ENCODE measurements around the gene PRRG3.
"Not testable (repeated sequence)": the region's sequence is repeated elsewhere in the genome, so short reads cannot be mapped to it uniquely, and the experiment has no call there.

PRRG3 gene

DNA sequence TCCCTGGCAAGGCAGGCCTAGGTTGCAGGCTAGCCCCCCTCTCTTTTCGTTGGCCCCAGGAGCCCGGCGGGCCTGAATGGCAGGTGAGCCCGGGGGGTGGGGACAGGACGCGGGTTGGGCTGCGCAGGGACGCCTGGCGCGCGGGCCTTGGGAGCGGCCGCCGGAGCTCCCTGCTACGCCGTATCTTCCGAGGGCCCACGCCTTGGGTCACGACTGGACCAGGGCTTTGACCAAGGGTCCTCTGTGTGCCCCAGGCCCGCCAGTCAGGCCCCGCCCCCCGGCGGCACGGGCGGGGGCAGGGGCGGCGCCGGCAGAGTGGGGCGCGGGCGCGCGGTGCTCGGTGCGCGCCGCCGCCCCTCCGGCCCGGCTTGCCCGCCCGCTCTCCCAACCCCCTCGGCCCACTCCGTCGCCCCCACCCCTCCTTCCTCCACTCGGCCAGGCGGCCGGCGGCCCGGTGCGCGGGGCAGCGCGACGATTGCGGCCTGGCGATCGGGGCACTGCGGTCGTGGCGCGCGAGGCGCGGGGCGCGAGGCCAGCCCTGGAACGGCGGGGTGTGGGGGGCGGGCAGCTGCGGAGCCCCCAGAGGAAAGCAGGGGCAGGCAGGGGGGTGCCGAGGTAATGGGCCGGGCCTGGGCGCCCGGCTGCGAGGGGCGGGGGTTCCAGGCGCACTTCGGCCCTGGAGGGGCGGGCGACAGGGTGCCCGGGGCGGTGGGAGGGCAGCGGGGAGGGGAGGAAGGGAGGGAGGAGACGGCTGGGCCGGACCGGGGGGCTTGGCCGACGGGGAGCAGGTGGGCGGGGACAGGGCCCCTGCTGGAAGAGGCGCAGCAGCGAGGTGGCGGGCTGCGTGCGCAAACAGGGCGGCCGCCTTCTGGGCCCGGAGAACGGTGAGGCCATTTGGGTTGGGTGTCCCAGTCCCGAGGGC is at the start of gene PRRG3:
TSS of gene PRRG3 (plus strand) at position 798 of the 922 bp plus-strand sequence. CDS start 3,357 bp downstream, outside the sequence.
- H3K4me1 Mint-ChIP-seq (ENCODE audit: low read depth): no peaks in the 10 kb centered on the region
- no peaks in the 10 kb centered on the region for H3K36me3 Mint-ChIP-seq (ENCODE audit: low read depth)
- peaks cover 8% of the 10 kb centered on the region for H3K27me3 Mint-ChIP-seq (ENCODE audit: low read depth)
- no peak within 1 kb of the TSS for H3K27ac Mint-ChIP-seq
- no peak within 1 kb of the TSS for H3K4me3 Mint-ChIP-seq
- H3K9me3 Mint-ChIP-seq: no peaks in the 10 kb centered on the region
- no peak for DNase-seq (ENCODE audit: low spot score)

DNA sequence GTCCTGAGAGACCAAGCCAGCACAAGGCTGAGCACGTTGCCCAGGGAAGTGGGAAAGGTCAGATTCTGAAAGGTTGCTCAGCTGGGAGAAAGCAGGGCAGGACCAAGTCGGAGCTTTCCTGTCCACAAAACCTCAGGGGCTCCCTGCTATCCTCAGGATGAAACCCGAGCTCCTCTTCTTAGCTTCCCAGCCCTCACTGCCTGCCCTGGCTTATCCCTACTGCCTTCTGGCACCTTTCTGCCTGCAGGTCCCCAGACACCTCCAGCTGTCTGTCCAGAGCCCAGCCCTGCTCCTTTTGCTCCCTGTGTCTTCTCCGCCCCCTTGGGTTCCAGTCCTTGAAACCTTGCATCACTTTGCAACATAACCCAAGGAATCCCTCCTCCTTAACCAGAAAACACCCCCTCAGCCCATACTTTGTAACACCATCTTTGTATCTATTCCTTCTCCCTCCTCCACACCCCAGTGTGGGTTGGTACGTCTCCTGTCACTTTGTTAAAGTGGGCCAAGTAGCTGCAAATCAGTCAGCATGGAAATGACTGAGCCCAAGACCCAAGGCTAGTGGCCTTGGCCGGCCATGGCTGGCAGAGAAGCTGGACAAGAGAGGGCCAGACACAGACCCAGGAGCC is 20.0 kb upstream of the PRRG3 start:
- Mint-ChIP-seq H3K27me3 (ENCODE audit: low read depth) (no peaks in the 10 kb centered on the region), H3K4me1 (ENCODE audit: low read depth) (no peaks in the 10 kb centered on the region), H3K9me3 (no peaks in the 10 kb centered on the region), H3K36me3 (ENCODE audit: low read depth) (no peaks in the 10 kb centered on the region), H3K4me3 (no peak overlapping the region), H3K27ac (no peak overlapping the region)
- no peak for DNase-seq (ENCODE audit: low spot score)

DNA sequence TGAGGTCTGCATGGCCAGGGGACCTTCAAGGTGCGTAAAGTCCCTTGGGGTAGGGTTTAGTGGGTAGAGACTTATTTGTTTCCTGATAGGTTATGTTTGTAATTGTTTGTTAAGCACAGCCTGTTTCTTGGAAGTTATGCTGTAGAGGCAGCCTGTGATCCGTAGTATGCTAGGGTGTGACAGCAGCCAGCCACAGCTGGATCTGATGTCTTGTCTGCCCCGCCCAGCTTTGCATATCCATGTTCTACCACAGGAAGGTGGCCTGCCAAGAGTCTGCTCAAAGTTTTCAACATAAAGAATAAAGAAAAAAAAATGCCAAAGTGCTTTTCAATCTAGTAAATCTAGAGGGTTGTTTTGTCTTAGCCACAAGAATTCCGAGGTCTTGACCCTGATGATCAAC is 19.1 kb upstream of the PRRG3 start:
- Mint-ChIP-seq H3K4me1 (ENCODE audit: low read depth) (no peaks in the 10 kb centered on the region), H3K27ac (no peak overlapping the region), H3K4me3 (no peak overlapping the region), H3K36me3 (ENCODE audit: low read depth) (no peaks in the 10 kb centered on the region), H3K9me3 (no peaks in the 10 kb centered on the region), H3K27me3 (ENCODE audit: low read depth) (no peaks in the 10 kb centered on the region)
- DNase-seq (ENCODE audit: low spot score): no peak

DNA sequence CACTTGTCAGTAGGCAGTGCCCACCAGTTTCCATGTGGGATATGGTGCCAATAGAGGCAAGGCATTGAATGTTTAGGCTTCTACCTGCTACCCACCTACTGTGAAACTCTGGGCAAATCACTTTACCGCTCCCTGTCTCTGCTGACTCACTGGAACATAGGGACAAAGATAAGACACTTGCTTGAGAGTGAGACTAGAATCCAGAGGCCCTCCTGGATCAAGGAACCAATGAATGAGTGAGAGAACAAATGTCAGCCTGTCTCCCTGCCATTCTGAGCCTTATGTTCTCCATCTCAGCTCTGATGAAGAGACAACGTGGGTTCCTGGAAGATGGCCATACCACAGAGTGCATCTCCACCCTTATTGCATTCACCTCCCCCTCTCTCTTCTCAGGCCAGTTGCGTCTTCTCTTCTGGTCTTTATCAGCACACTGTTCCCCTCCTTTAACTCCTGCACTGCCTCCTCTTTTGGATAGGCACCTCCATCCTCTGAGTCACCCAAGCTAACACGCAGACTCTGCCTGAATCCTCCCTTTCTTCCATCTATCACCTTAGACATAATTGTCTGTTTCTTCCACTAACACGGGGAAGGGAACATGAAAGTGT is 15.4 kb upstream of the PRRG3 start:
- Mint-ChIP-seq H3K9me3 (no peaks in the 10 kb centered on the region), H3K27ac (no peak overlapping the region), H3K27me3 (ENCODE audit: low read depth) (no peaks in the 10 kb centered on the region), H3K4me1 (ENCODE audit: low read depth) (peaks cover 4% of the 10 kb centered on the region), H3K4me3 (no peak overlapping the region), H3K36me3 (ENCODE audit: low read depth) (no peaks in the 10 kb centered on the region)
- no peak for DNase-seq (ENCODE audit: low spot score)

DNA sequence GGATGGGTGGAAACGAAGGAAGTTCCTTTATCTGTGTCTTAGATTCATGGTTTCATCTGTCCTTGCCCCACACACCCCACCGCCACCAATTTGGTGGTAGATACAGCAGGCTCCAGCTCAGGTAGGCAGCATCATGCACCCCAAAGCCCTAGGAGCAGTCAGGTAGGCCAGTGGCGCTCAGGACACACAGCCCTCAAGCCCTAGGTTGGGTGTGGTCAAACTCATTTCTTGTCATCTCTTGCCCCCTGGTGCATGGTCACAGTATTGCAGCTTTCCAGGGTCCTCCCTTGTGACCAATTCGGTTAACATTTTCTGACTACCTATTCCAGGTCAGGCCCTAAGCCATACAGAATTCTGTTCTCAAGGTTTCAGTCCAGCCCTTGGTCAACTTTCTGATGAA is 14.5 kb upstream of the PRRG3 start:
- peak; percentile 6 for DNase-seq (ENCODE audit: low spot score)
- Mint-ChIP-seq H3K36me3 (ENCODE audit: low read depth) (no peaks in the 10 kb centered on the region), H3K4me3 (no peak overlapping the region), H3K9me3 (no peaks in the 10 kb centered on the region), H3K27ac (no peak overlapping the region), H3K4me1 (ENCODE audit: low read depth) (peaks cover 4% of the 10 kb centered on the region), H3K27me3 (ENCODE audit: low read depth) (no peaks in the 10 kb centered on the region)

DNA sequence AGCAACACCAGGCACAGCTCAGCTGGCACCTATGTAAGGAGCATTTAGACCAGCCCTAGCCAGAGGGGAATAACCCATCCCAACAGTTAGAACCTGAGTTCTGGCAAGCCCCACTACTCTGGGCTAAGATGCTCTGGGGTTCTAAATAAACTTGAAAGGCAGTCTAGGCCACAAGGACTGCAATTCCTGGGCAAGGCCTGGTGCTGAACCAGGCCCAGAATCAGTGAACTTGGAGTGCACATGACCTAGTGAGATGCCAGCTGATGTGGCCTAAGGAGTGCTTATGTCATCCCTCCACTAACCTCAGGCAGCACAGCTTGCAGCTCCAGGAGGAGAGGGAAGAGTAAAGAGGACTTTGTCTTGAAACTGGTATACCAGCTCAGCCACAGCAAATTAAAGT is 7.6 kb upstream of the PRRG3 start:
- peaks cover 4% of the 10 kb centered on the region for H3K4me1 Mint-ChIP-seq (ENCODE audit: low read depth)
- no peak overlapping the region for H3K27ac Mint-ChIP-seq
- H3K36me3 Mint-ChIP-seq (ENCODE audit: low read depth): no peaks in the 10 kb centered on the region
- no peak for DNase-seq (ENCODE audit: low spot score)
- no peaks in the 10 kb centered on the region for H3K9me3 Mint-ChIP-seq
- no peak overlapping the region for H3K4me3 Mint-ChIP-seq
- no peaks in the 10 kb centered on the region for H3K27me3 Mint-ChIP-seq (ENCODE audit: low read depth)

DNA sequence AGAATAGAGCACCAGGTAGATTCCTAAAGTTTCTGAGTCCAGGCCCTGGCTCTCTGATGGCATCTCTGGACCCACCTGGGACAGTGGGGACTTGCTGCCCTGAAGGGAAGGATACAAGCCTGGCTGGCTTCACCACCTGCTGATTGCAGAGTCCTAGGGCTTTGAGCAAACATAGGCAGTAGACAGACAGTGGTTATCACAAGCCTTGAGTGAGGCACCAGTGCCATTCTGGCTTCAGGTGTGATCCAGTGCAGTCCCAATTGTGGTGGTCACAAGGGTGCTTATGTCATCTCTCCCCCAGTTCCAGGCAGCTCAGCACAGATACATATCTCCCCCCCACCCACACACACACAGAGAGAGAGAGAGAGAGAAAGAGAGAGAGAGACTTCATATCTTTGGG is 6.6 kb upstream of the PRRG3 start:
- Mint-ChIP-seq H3K4me1 (ENCODE audit: low read depth) (no peaks in the 10 kb centered on the region), H3K4me3 (no peak overlapping the region), H3K27me3 (ENCODE audit: low read depth) (peaks cover 5% of the 10 kb centered on the region), H3K36me3 (ENCODE audit: low read depth) (no peaks in the 10 kb centered on the region), H3K27ac (no peak overlapping the region), H3K9me3 (no peaks in the 10 kb centered on the region)
- no peak for DNase-seq (ENCODE audit: low spot score)

DNA sequence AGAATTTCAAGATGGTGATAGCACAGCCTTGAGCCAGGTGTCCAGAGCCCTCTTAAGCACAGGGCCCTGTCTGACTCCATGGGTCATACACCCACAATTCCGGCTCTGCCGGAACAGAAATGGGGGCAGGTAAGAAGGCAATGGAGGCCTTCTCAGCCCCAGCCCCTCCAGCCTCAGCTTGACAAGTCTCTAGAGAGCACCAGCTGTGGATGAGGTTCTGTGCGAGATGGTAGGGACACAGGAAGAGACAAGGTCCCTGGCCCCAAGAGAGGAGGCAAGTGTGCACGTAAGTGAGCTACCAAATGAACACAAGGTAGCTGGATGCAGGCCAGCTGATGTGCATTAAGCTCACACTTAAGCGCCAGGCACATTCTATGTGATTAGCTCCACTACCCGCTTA is 2.4 kb upstream of the PRRG3 start:
- no peaks in the 10 kb centered on the region for H3K9me3 Mint-ChIP-seq
- no peaks in the 10 kb centered on the region for H3K36me3 Mint-ChIP-seq (ENCODE audit: low read depth)
- no peak overlapping the region for H3K27ac Mint-ChIP-seq
- DNase-seq (ENCODE audit: low spot score): no peak
- no peaks in the 10 kb centered on the region for H3K4me1 Mint-ChIP-seq (ENCODE audit: low read depth)
- H3K27me3 Mint-ChIP-seq (ENCODE audit: low read depth): peaks cover 8% of the 10 kb centered on the region
- H3K4me3 Mint-ChIP-seq: no peak overlapping the region

DNA sequence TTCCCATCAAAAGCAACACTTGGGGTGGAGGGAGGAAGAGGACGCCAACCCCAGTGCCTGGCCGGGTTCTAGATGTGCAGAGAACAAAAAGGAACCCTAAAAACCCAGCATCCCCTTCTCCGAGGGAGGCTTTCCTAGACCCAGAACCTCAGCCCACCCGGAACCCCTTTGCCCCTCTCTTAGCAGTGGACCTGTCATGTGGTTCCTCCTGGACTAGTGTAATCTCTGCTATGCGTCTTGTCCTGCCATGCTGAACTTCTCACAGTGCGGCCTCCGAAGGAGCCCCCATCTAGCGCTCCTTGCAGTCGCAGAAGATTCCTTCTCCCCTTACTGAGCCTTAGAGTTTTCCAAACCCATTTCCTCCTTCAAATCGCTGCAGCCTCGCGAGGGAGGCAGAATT is 1.1 kb upstream of the PRRG3 start:
- DNase-seq (ENCODE audit: low spot score): no peak
- Mint-ChIP-seq H3K36me3 (ENCODE audit: low read depth) (no peaks in the 10 kb centered on the region), H3K4me1 (ENCODE audit: low read depth) (no peaks in the 10 kb centered on the region), H3K9me3 (no peaks in the 10 kb centered on the region), H3K27ac (no peak overlapping the region), H3K4me3 (no peak overlapping the region), H3K27me3 (ENCODE audit: low read depth) (peaks cover 8% of the 10 kb centered on the region)

DNA sequence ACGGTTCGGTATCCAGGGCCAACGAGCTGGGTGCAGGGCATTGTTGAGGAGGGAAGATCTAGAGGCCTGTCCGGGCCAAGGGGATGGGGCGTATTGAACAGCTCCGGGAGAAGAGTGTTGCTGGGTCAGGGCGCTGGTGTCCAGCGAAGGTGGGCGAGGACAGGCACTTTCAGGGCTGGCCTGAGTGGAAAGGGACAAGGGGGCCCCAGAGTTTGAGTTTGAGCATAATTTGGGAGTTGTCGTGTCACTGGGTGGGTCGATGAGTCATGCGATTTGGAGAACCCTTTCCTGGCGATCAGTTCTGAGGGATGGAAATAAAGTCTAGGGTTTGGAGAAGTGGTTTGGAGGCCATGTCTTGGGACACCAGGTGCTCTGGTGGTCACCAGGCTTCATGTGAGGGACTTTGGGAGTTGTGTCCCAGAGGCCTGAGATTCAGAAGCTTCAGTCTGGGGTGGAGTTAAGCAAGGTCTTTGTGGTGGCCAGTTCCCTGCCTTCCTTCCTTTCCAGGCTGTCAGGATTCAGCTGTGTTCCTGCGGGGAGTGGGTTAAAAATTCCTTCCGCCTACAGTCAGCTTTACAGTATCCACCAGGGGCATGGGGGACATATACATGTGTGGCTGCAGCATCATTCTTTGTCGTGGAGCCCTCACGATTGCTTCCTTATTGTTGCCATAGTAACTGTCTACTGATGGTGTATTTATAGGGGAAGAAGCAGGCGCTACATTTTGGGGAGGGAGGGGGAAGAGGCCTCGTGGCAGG is 504 bp downstream of the PRRG3 start:
- DNase-seq (ENCODE audit: low spot score): no peak
- Mint-ChIP-seq H3K4me1 (ENCODE audit: low read depth) (no peaks in the 10 kb centered on the region), H3K9me3 (no peaks in the 10 kb centered on the region), H3K4me3 (no peak overlapping the region), H3K27ac (no peak overlapping the region), H3K36me3 (ENCODE audit: low read depth) (no peaks in the 10 kb centered on the region), H3K27me3 (ENCODE audit: low read depth) (peaks cover 8% of the 10 kb centered on the region)

DNA sequence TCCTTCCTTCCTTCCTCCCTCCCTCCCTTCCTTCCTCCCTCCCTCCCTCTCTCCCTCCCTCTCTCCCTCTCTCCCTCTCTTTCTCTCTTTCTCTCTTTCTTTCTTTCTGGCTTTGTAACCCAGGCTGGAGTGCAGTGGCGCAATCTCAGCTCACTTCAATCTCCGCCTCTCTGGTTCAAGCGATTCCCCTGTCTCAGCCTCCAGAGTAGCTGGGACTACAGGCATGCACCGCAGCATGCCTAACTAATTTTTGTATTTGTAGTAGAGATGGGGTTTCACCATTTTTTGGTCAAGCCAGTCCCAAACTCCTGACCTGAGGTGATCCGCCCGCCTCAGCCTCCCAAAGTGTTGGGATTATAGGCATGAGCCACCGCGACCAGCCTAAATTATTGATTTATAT is 1.8 kb downstream of the PRRG3 start:
- not testable (repeated sequence) for H3K4me1 Mint-ChIP-seq (ENCODE audit: low read depth); H3K36me3 Mint-ChIP-seq (ENCODE audit: low read depth); H3K4me3 Mint-ChIP-seq; DNase-seq (ENCODE audit: low spot score); H3K27ac Mint-ChIP-seq; H3K9me3 Mint-ChIP-seq; H3K27me3 Mint-ChIP-seq (ENCODE audit: low read depth)

DNA sequence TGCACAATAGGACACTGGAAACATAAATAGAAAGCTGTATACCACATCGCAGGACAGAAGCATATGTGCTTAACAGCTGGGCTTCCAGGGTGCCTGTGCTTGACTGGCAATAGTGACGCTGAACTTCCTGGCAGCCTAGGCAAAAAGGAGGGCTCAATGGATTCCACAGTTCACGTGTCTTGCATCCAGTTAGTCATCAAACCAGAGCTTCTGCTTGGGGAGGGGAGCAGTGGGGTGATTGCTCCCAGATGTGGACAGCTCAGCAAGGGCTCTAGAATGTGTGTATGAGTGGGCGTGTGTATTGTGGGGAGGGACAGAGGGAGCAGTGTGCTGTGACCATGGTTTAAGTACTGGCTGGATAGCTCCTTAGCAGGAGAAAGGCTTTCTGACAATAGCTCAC is 2.3 kb downstream of the PRRG3 start:
- H3K4me3 Mint-ChIP-seq: no peak overlapping the region
- DNase-seq (ENCODE audit: low spot score): no peak
- no peaks in the 10 kb centered on the region for H3K9me3 Mint-ChIP-seq
- no peak overlapping the region for H3K27ac Mint-ChIP-seq
- no peaks in the 10 kb centered on the region for H3K4me1 Mint-ChIP-seq (ENCODE audit: low read depth)
- peaks cover 8% of the 10 kb centered on the region for H3K27me3 Mint-ChIP-seq (ENCODE audit: low read depth)
- no peaks in the 10 kb centered on the region for H3K36me3 Mint-ChIP-seq (ENCODE audit: low read depth)

DNA sequence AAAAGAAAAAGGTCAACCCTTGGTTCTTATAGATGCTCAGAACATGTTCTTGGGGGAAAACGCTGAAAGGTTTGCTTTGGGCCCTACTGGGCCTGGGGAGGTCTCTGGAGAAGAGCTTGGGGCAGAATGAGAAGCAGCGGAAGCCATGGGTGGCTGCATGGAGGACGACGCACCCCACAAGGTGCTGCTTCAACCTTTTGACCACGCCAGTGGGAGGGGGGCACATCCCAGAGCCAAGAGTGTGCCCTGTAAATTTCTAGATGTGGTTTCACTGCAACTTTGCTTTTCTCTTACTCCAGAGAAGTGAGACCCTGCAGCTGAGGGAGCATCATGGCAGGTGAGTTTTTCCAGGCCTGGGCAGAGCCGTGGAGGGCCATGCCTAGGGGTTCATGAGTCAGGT is 3.2 kb downstream of the PRRG3 start:
- Mint-ChIP-seq H3K9me3 (no peaks in the 10 kb centered on the region), H3K4me1 (ENCODE audit: low read depth) (no peaks in the 10 kb centered on the region), H3K36me3 (ENCODE audit: low read depth) (no peaks in the 10 kb centered on the region), H3K4me3 (no peak overlapping the region), H3K27me3 (ENCODE audit: low read depth) (peaks cover 5% of the 10 kb centered on the region), H3K27ac (no peak overlapping the region)
- DNase-seq (ENCODE audit: low spot score): no peak

DNA sequence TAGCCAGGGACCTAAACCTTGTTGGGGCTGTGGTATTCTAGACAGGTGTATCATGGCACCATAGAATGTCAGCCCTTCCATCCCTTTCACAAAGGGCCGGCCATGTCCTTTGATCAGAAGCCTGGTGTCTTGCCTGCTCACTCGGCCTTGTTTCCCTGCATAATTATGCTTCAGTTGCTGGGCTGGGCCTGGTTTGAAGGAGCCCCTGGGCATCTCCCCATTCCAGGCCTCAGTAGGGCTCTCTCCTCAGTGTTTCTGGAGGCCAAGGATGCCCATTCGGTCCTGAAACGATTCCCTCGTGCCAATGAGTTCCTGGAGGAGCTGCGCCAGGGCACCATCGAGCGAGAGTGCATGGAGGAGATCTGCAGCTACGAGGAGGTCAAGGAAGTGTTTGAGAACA is 4.5 kb downstream of the PRRG3 start:
- Mint-ChIP-seq H3K9me3 (no peaks in the 10 kb centered on the region), H3K4me1 (ENCODE audit: low read depth) (no peaks in the 10 kb centered on the region), H3K27me3 (ENCODE audit: low read depth) (no peaks in the 10 kb centered on the region), H3K36me3 (ENCODE audit: low read depth) (no peaks in the 10 kb centered on the region), H3K4me3 (no peak overlapping the region), H3K27ac (no peak overlapping the region)
- DNase-seq (ENCODE audit: low spot score): no peak
